ENCODE measurements around the gene RRP9.
A peak's percentile ranks its signal among the peaks of the same experiment; 100 is the strongest.

Gene RRP9

GRCh38 chr3:51967384-51968169 lies 25.9 kb upstream of the RRP9 start, which contains the start of gene PCBP4:
Gene PCBP4, minus strand, starts transcription at chr3:51967454. Its CDS starts 6,214 bp downstream, at chr3:51961240.
- H3K4me3 ChIP-seq (ENCODE audit: low read length, poor library complexity, severe bottlenecking), result peak within 1 kb of the TSS; percentile 87
- peak within 1 kb of the TSS; percentile 78; the same call in 1 of the 2 replicates for H2AFZ ChIP-seq (ENCODE audit: low read length)
- H3K4me1 ChIP-seq (ENCODE audit: insufficient read depth, low read length, poor library complexity, severe bottlenecking), result peaks cover 27% of the 10 kb centered on the region
- no peaks in the 10 kb centered on the region for H4K20me1 ChIP-seq (ENCODE audit: insufficient read depth, low read length, poor library complexity, severe bottlenecking)
- TF ChIP-seq, protein P1, sequence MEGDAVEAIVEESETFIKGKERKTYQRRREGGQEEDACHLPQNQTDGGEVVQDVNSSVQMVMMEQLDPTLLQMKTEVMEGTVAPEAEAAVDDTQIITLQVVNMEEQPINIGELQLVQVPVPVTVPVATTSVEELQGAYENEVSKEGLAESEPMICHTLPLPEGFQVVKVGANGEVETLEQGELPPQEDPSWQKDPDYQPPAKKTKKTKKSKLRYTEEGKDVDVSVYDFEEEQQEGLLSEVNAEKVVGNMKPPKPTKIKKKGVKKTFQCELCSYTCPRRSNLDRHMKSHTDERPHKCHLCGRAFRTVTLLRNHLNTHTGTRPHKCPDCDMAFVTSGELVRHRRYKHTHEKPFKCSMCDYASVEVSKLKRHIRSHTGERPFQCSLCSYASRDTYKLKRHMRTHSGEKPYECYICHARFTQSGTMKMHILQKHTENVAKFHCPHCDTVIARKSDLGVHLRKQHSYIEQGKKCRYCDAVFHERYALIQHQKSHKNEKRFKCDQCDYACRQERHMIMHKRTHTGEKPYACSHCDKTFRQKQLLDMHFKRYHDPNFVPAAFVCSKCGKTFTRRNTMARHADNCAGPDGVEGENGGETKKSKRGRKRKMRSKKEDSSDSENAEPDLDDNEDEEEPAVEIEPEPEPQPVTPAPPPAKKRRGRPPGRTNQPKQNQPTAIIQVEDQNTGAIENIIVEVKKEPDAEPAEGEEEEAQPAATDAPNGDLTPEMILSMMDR (conservative IDR thresholded peaks at IDR 0.05; ENCODE audit: low read length), result no peak
- no peak for TF ChIP-seq EZH2phosphoT487 (IDR thresholded peaks at IDR 0.05; ENCODE audit: borderline replicate concordance)
- no peaks in the 10 kb centered on the region for H3K36me3 ChIP-seq (ENCODE audit: insufficient read depth, low read length)
- H3K9ac ChIP-seq (ENCODE audit: low read depth, low read length, poor library complexity, severe bottlenecking), result peak within 1 kb of the TSS; percentile 90
- peak within 1 kb of the TSS; percentile 93 for H3K4me2 ChIP-seq (ENCODE audit: low read depth, low read length, poor library complexity, severe bottlenecking)
- H3K9me3 ChIP-seq (ENCODE audit: insufficient read depth, low read depth, low read length), result no peaks in the 10 kb centered on the region
- H3K79me2 ChIP-seq (ENCODE audit: insufficient read depth, low read length), result peaks cover 5% of the 10 kb centered on the region
- H3K9me2 ChIP-seq (replicated peaks; ENCODE audit: low read depth, low read length), result no peaks in the 10 kb centered on the region
- H3F3A ChIP-seq (ENCODE audit: low read depth), result peaks cover 5% of the 10 kb centered on the region; the same call in 1 of the 2 replicates
- no peaks in the 10 kb centered on the region for H3K27me3 ChIP-seq (ENCODE audit: insufficient read depth, low read length, poor library complexity, severe bottlenecking)

DNA sequence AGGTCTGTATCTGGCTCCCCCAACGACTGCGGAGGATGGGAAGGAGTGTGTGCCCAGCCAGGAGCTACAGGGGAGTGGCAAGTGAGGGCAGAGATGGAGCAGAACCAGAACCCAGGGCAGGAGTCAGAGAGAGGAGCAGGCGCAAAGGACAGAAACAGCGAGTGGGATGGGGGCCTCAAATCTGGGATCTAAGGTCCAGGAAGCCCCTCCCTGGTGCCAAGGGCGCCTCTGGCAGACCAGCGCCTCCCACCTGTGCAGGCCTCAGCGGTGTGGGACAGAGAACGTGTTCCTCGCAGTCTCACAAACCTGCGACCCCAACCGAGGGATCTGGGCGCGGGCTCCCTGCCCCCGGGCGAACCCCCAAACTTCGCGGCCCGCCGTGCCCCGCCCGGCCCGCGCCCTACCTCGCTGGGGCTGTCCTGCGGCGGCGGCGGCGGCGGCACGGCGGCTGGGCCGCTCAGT lies 25.2 kb upstream of the RRP9 start:
- Histone ChIP-seq H3K79me2 (ENCODE audit: insufficient read depth, low read length) (peaks cover 5% of the 10 kb centered on the region; the same call in 1 of the 2 replicates), H3F3A (ENCODE audit: low read depth) (peaks cover 5% of the 10 kb centered on the region; the same call in 1 of the 2 replicates), H4K20me1 (ENCODE audit: insufficient read depth, low read length, poor library complexity, severe bottlenecking) (no peaks in the 10 kb centered on the region), H3K4me3 (ENCODE audit: low read length, poor library complexity, severe bottlenecking) (peak overlapping the region; percentile 81), H3K4me1 (ENCODE audit: insufficient read depth, low read length, poor library complexity, severe bottlenecking) (peaks cover 27% of the 10 kb centered on the region), H3K36me3 (ENCODE audit: insufficient read depth, low read length) (no peaks in the 10 kb centered on the region), H3K9me2 (replicated peaks; ENCODE audit: low read depth, low read length) (no peaks in the 10 kb centered on the region), H3K27me3 (ENCODE audit: insufficient read depth, low read length, poor library complexity, severe bottlenecking) (no peaks in the 10 kb centered on the region), H3K4me2 (ENCODE audit: low read depth, low read length, poor library complexity, severe bottlenecking) (peak overlapping the region; percentile 92), H3K9ac (ENCODE audit: low read depth, low read length, poor library complexity, severe bottlenecking) (peak overlapping the region; percentile 65), H2AFZ (ENCODE audit: low read length) (peak overlapping the region; percentile 78; the same call in 1 of the 2 replicates), H3K9me3 (ENCODE audit: insufficient read depth, low read depth, low read length) (no peaks in the 10 kb centered on the region)
- no peak for TF ChIP-seq EZH2phosphoT487 (IDR thresholded peaks at IDR 0.05; ENCODE audit: borderline replicate concordance)
- TF ChIP-seq, protein P1 (conservative IDR thresholded peaks at IDR 0.05; ENCODE audit: low read length), result no peak

DNA sequence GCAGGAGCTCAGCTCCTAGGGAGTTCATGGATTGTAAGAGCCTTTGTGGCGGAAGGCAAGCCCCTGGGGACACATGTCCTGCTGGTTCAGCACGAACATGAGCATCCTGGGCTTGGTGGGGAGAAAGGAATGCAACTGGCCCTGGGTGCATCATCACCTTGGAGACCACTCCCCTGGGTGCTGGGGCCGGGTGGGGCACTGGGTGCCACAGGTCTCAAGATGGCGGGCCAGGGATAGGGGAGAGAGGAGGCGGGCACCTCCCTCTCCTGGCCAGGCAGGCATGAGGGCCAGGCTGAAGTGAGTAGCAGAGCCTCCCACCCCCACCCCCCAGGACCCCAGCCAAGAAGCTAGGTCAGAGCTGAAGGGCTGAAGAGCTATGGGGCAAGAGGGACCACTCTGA lies 24.8 kb upstream of the RRP9 start:
- Histone ChIP-seq H3F3A (ENCODE audit: low read depth) (peaks cover 5% of the 10 kb centered on the region; the same call in 1 of the 2 replicates), H3K4me2 (ENCODE audit: low read depth, low read length, poor library complexity, severe bottlenecking) (peak overlapping the region; percentile 92), H3K9ac (ENCODE audit: low read depth, low read length, poor library complexity, severe bottlenecking) (peak overlapping the region; percentile 65), H3K4me3 (ENCODE audit: low read length, poor library complexity, severe bottlenecking) (peak overlapping the region; percentile 81), H3K9me2 (replicated peaks; ENCODE audit: low read depth, low read length) (no peaks in the 10 kb centered on the region), H3K27me3 (ENCODE audit: insufficient read depth, low read length, poor library complexity, severe bottlenecking) (no peaks in the 10 kb centered on the region), H3K79me2 (ENCODE audit: insufficient read depth, low read length) (peaks cover 5% of the 10 kb centered on the region; the same call in 1 of the 2 replicates), H3K36me3 (ENCODE audit: insufficient read depth, low read length) (no peaks in the 10 kb centered on the region), H4K20me1 (ENCODE audit: insufficient read depth, low read length, poor library complexity, severe bottlenecking) (no peaks in the 10 kb centered on the region), H2AFZ (ENCODE audit: low read length) (0 out of 2 replicates have a peak overlapping the region, but pooled peaks have one; percentile 78), H3K4me1 (ENCODE audit: insufficient read depth, low read length, poor library complexity, severe bottlenecking) (peaks cover 27% of the 10 kb centered on the region), H3K9me3 (ENCODE audit: insufficient read depth, low read depth, low read length) (no peaks in the 10 kb centered on the region)
- no peak for TF ChIP-seq EZH2phosphoT487 (IDR thresholded peaks at IDR 0.05; ENCODE audit: borderline replicate concordance)
- TF ChIP-seq, protein P1 (conservative IDR thresholded peaks at IDR 0.05; ENCODE audit: low read length), result no peak

All from Loucy (cell line).